Naive thymus-derived CD4-positive, alpha-beta T cell (primary cell): Measurements from ENCODE around the gene PTPRM. TPM values are rescaled to one million over a fixed set of nuclear protein-coding genes. Genes with fewer than 3 reads are reported as not detected.

ENCODE experiments used
- ATAC-seq: fragments of 150-1000 bp; cut with Tn5 transposase; 2 replicates; pipeline ENCODE4 v1.10.0; 2021; ENCODE audit warnings: mild to moderate bottlenecking, moderate library complexity
- CTCF ChIA-PET: fragments of 350-600 bp; sonication (Branson Sonifier 250); formaldehyde crosslinking; loops from one replicate; lab custom pipeline; 2021; ENCODE audit warnings: antibody characterized with exemption; lab: Charles Lee
- POLR2A ChIA-PET: fragments of 350-600 bp; sonication (Branson Sonifier 250); formaldehyde crosslinking; loops from one replicate; lab custom pipeline; 2021; ENCODE audit warnings: antibody characterized with exemption, inconsistent platforms; lab: Charles Lee
- DNase-seq, 9 donors: peaks; one replicate each; pipeline versions ENCODE4 v3.0.0 to v3.0.0-alpha.2; 2020 to 2022; ENCODE audit warnings: mixed read lengths in 1 of 9
- H3K27ac ChIP-seq: one replicate; pipeline ENCODE4 v1.7.0; 2013; ENCODE audit warnings: mild to moderate bottlenecking, low read depth, low read length, moderate library complexity
- H3K27me3 ChIP-seq, 2 donors: one replicate each; pipeline ENCODE4 v1.7.0; 2013; ENCODE audit warnings: low read length in 2 of 2, mild to moderate bottlenecking in 2 of 2, moderate library complexity in 2 of 2; ENCODE audit not compliant: control insufficient read depth in 2 of 2, insufficient read depth in 2 of 2
- H3K36me3 ChIP-seq, 3 experiments: 1 replicate in 2 of 3; 2 replicates in 1 of 3; pipeline ENCODE4 v1.7.0; 2013; ENCODE audit warnings: low read length in 3 of 3, mild to moderate bottlenecking in 3 of 3, moderate library complexity in 1 of 3; ENCODE audit not compliant: insufficient read depth in 3 of 3, control insufficient read depth in 2 of 3
- H3K4me1 ChIP-seq, 2 donors: one replicate each; pipeline ENCODE4 v1.7.0; 2013; ENCODE audit warnings: low read length in 2 of 2, mild to moderate bottlenecking in 2 of 2, moderate library complexity in 1 of 2; ENCODE audit not compliant: control insufficient read depth in 2 of 2, insufficient read depth in 2 of 2
- H3K4me3 ChIP-seq: 2 replicates; pipeline ENCODE4 v1.7.0; 2013; ENCODE audit warnings: mild to moderate bottlenecking, low read length
- H3K9me3 ChIP-seq, 3 experiments: 1 replicate in 2 of 3; 2 replicates in 1 of 3; pipeline ENCODE4 v1.7.0; 2013; ENCODE audit warnings: low read length in 3 of 3; ENCODE audit not compliant: control insufficient read depth in 2 of 3
- H3K27ac Mint-ChIP-seq, 9 donors: one replicate each; pipeline ENCODE4 v1.8.0; 2020 to 2022; ENCODE audit warnings: mixed read lengths in 9 of 9, mild to moderate bottlenecking in 8 of 9, moderate library complexity in 5 of 9, inconsistent platforms in 2 of 9
- H3K27me3 Mint-ChIP-seq, 5 donors: one replicate each; pipeline ENCODE4 v1.8.0; 2021 to 2022; ENCODE audit warnings: mixed read lengths in 5 of 5, mild to moderate bottlenecking in 1 of 5
- H3K36me3 Mint-ChIP-seq, 5 donors: one replicate each; pipeline ENCODE4 v1.8.0; 2020 to 2022; ENCODE audit warnings: mixed read lengths in 5 of 5, mild to moderate bottlenecking in 3 of 5, inconsistent platforms in 1 of 5
- H3K4me1 Mint-ChIP-seq, 7 donors: one replicate each; pipeline ENCODE4 v1.8.0; 2020 to 2022; ENCODE audit warnings: mixed read lengths in 7 of 7, mild to moderate bottlenecking in 3 of 7, inconsistent platforms in 1 of 7
- H3K4me3 Mint-ChIP-seq, 10 donors: one replicate each; pipeline ENCODE4 v1.8.0; 2020 to 2022; ENCODE audit warnings: mild to moderate bottlenecking in 10 of 10, mixed read lengths in 10 of 10, moderate library complexity in 6 of 10, inconsistent platforms in 2 of 10
- H3K9me3 Mint-ChIP-seq, 11 donors: one replicate each; pipeline ENCODE4 v1.8.0; 2020 to 2022; ENCODE audit warnings: mixed read lengths in 11 of 11, mild to moderate bottlenecking in 4 of 11, inconsistent platforms in 1 of 11, moderate library complexity in 1 of 11
- intact Hi-C, 2 donors: fragments of 100-400 bp; cut with micrococcal nuclease; formaldehyde crosslinking; loops; one replicate each; pipeline ENCODE4 v1.15.1; 2023
- polyA plus RNA-seq, 2 donors: library from polyadenylated mRNA; unstranded; fragments of 300-500 nt; fragmentation: Illumina TruSeq; gene quantifications; one replicate each; pipeline ENCODE4 v1.2.3, GENCODE V29; 2021
- total RNA-seq, 6 experiments: library from RNA in 5 of 6; stranded (reverse) in 5 of 6; gene quantifications; 1 replicate in 5 of 6; 2 replicates in 1 of 6; pipeline ENCODE4 v1.2.3 and lab custom pipeline; 2021 to 2026

Gene PTPRM
- total and polyA plus RNA-seq, 7 experiments from 2014 or later = 3.8 to 21.2 (median 8.4) TPM

DNA sequence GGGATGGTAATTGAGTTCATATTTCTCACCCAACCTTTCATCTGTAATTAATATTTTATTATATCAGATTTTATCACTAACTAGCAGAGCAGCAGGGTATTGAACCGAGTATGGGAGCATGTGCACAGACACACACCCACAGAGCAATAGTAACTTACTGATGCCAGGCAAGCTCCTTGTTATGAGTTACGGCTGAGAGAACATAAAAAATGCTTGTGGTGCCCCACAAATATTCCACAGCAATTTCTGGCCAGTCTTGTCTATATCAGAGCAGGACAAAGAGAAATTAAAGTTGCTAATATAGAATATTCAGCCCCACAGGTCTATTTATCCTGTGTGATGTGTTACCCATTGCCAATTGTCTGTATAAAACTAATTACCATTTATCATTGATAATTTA lies 540.3 kb downstream of the PTPRM start:
- peaks cover 0 to 15% (median 4%) of the 10 kb centered on the region in 5 donors for H3K36me3 Mint-ChIP-seq
- peaks cover 0 to 7% (median 2%) of the 10 kb centered on the region in 11 donors for H3K9me3 Mint-ChIP-seq
- Histone ChIP-seq H3K4me1 (no peaks in the 10 kb centered on the region), H3K4me3 (no peak overlapping the region), H3K27me3 (no peaks in the 10 kb centered on the region), H3K27ac (no peak overlapping the region), H3K9me3 (no peaks in the 10 kb centered on the region), H3K36me3 (no peaks in the 10 kb centered on the region)
- CTCF ChIA-PET = no interaction called here
- no peak overlapping the region for H3K27ac Mint-ChIP-seq
- no peaks in the 10 kb centered on the region for H3K4me1 Mint-ChIP-seq
- intact Hi-C loops = no loop called here
- peaks cover 0 to 4% (median 0%) of the 10 kb centered on the region in 5 donors for H3K27me3 Mint-ChIP-seq
- no peak overlapping the region for H3K4me3 Mint-ChIP-seq
- no peak for ATAC-seq
- no peak for DNase-seq
- POLR2A ChIA-PET = no interaction called here

DNA sequence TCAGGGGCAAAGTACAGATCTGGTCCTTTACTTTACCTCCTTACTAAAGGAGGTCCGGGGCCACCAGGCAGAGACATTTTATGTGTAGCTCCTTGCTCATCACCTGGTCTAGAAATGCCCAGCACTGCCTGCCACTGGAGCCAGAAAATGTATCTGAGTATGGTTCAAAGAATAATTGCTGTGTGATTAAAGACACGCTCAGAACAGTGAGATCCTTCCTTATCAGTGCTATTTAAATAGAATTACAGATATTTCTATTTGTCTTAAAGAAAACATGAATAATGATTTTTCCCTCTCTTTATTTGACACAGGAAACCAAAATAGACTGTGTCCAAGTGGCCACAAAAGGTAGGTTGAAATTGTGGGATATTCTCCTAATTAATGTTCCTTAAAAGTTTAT lies 547.4 kb downstream of the PTPRM start:
- Mint-ChIP-seq H3K4me3 (no peak overlapping the region), H3K36me3 (peaks cover 0 to 10% (median 0%) of the 10 kb centered on the region in 5 donors), H3K27ac (no peak overlapping the region), H3K9me3 (peaks cover 0 to 5% (median 0%) of the 10 kb centered on the region in 11 donors), H3K4me1 (no peaks in the 10 kb centered on the region), H3K27me3 (peaks cover 0 to 4% (median 0%) of the 10 kb centered on the region in 5 donors)
- DNase-seq (no peak), ATAC-seq (no peak)
- ChIA-PET CTCF (interaction anchor here (0.7 kb wide), 1 partner anchor 11 kb away, joined by 3 read pairs; no protein-coding TSS in a partner anchor), POLR2A (no interaction called here)
- Histone ChIP-seq H3K36me3 (no peaks in the 10 kb centered on the region), H3K9me3 (no peaks in the 10 kb centered on the region), H3K4me1 (no peaks in the 10 kb centered on the region), H3K4me3 (no peak overlapping the region), H3K27ac (no peak overlapping the region), H3K27me3 (no peaks in the 10 kb centered on the region)
- intact Hi-C loops = no loop called here

DNA sequence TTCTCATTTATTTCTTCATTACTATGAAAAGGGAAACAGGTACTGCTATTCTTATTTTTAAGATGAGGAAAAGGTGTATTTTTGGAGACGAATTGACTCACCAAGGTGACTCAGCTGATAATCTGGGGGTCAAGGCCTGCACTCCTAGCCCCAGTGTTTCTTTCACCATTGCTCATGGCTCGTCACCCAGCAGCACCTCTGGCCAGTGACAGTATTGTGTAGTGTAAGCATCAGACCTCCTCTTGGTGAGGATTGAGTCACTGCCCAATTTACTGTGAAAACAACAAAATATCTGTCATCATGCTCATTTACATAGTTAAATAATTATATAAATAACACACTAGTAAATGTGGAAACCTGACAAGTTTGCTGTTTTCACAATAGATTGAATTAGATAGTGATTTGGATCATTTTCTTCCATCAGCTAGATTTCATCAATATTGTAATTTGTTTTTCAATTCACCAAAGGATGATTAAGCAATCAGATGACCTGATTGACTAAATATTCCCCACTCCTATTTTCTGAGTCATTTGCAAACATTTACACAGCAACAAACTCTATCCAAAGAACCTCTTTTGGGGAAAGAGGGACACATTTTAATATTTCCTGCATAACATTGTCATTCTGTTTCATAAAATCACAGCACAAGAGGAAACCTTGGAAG lies 549.4 kb downstream of the PTPRM start:
- Mint-ChIP-seq H3K9me3 (no peaks in the 10 kb centered on the region), H3K27ac (no peak overlapping the region), H3K36me3 (peaks cover 0 to 5% (median 0%) of the 10 kb centered on the region in 5 donors), H3K4me1 (no peaks in the 10 kb centered on the region), H3K4me3 (no peak overlapping the region), H3K27me3 (no peaks in the 10 kb centered on the region)
- no peaks in the 10 kb centered on the region for H3K4me1 ChIP-seq
- H3K27ac ChIP-seq = no peak overlapping the region
- H3K27me3 ChIP-seq = no peaks in the 10 kb centered on the region
- H3K9me3 ChIP-seq = no peaks in the 10 kb centered on the region
- POLR2A ChIA-PET = no interaction called here
- ATAC-seq (no peak), DNase-seq (no peak)
- no peak overlapping the region for H3K4me3 ChIP-seq
- CTCF ChIA-PET = no interaction called here
- intact Hi-C loops = no loop called here
- H3K36me3 ChIP-seq = no peaks in the 10 kb centered on the region

DNA sequence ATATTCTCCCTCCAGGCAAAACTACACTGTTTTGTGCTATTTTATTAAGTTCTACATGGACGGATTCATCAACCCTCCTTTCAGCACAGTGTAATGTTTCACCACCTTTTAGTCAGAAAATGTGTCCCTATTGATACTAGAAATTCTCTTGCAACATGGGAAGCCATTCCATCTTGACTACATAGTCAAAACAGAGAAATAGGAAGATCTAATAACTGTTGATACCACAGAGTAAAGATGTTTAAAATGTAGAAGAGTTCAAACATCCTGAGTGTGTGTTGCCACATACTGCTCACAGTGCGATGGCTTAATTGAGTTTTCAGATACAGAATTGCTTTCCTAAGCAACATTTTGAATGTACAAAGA lies 549.9 kb downstream of the PTPRM start:
- Histone ChIP-seq H3K27ac (no peak overlapping the region), H3K27me3 (no peaks in the 10 kb centered on the region), H3K36me3 (no peaks in the 10 kb centered on the region), H3K4me3 (no peak overlapping the region), H3K9me3 (no peaks in the 10 kb centered on the region), H3K4me1 (no peaks in the 10 kb centered on the region)
- ChIA-PET CTCF (no interaction called here), POLR2A (no interaction called here)
- DNase-seq (no peak), ATAC-seq (no peak)
- no peaks in the 10 kb centered on the region for H3K27me3 Mint-ChIP-seq
- no peaks in the 10 kb centered on the region for H3K4me1 Mint-ChIP-seq
- H3K4me3 Mint-ChIP-seq = no peak overlapping the region
- H3K9me3 Mint-ChIP-seq = no peaks in the 10 kb centered on the region
- no peak overlapping the region for H3K27ac Mint-ChIP-seq
- H3K36me3 Mint-ChIP-seq = peaks cover 0 to 7% (median 0%) of the 10 kb centered on the region in 5 donors
- intact Hi-C loops = no loop called here

DNA sequence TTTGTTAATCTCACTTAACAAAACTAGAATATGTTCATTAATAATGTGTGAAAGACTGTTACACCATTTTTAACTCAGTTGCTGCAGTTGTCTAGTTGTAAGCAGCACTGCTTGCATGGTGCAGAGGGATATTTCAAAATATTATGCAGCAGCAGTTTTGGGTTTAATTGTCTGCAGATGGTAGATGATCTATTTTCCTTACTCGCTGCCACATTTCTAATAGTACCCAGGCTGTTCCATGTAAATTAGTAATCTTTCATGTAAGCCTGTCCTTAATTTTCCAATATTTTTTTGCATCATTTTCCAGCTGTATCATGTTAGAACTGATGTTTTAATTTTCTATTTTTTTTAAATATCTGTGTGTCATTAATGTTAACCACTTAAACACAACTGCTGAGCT lies 554.0 kb downstream of the PTPRM start:
- Mint-ChIP-seq H3K27ac (no peak overlapping the region), H3K36me3 (peaks cover 0 to 7% (median 0%) of the 10 kb centered on the region in 5 donors), H3K9me3 (peaks cover 0 to 2% (median 0%) of the 10 kb centered on the region in 11 donors), H3K4me3 (no peak overlapping the region), H3K4me1 (no peaks in the 10 kb centered on the region), H3K27me3 (no peaks in the 10 kb centered on the region)
- ATAC-seq = no peak
- Histone ChIP-seq H3K36me3 (no peaks in the 10 kb centered on the region), H3K4me3 (no peak overlapping the region), H3K4me1 (no peaks in the 10 kb centered on the region), H3K27ac (no peak overlapping the region), H3K27me3 (no peaks in the 10 kb centered on the region), H3K9me3 (no peaks in the 10 kb centered on the region)
- CTCF ChIA-PET = no interaction called here
- POLR2A ChIA-PET = no interaction called here
- DNase-seq = no peak
- intact Hi-C loops = no loop called here

DNA sequence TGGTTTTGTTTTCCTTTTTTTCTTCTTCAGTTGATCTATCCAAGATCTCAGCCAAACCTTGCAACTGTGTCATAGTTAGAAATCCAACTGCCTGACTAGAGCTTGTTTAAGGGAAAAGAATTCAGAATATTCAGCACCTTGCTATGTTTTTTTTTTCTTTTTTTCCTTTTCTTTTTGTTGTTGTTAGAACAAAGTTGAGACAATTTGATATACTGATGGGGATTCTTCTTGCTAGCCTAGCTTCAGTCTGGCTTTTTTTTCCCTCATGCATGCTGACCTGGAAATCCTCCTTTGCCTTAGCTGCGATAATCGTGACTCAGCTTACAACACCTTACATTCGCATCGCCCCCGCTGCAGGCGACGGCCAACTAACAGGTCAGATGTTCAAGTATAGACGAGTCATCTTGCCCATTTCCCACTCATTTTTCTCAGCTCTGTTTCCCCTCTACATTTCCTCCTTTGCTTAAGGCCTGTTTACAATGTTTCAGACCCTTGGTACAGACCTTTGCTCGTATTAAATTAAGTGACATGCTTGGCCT lies 554.9 kb downstream of the PTPRM start:
- Histone ChIP-seq H3K27ac (no peak overlapping the region), H3K36me3 (no peaks in the 10 kb centered on the region), H3K4me3 (no peak overlapping the region), H3K4me1 (no peaks in the 10 kb centered on the region), H3K9me3 (no peaks in the 10 kb centered on the region), H3K27me3 (no peaks in the 10 kb centered on the region)
- Mint-ChIP-seq H3K4me3 (no peak overlapping the region), H3K36me3 (peaks cover 0 to 14% (median 0%) of the 10 kb centered on the region in 5 donors), H3K27ac (no peak overlapping the region), H3K4me1 (no peaks in the 10 kb centered on the region), H3K27me3 (no peaks in the 10 kb centered on the region), H3K9me3 (peaks cover 0 to 4% (median 0%) of the 10 kb centered on the region in 11 donors)
- no peak for ATAC-seq
- POLR2A ChIA-PET = no interaction called here
- DNase-seq = no peak
- intact Hi-C loops = no loop called here
- CTCF ChIA-PET = no interaction called here
